HG03439 (cell line): ENCODE measurements around the gene ENTHD1.

ENCODE experiments used
- ATAC-seq: cut with Tn5 transposase; IDR thresholded peaks from one replicate; pipeline ENCODE4 v1.9.1; 2021; ENCODE audit warnings: mild to moderate bottlenecking, moderate library complexity; ENCODE audit not compliant: unreplicated experiment

Gene ENTHD1

GRCh38 chr22:39800790-39801520 is 92.6 kb downstream of the ENTHD1 start:
- no peak for ATAC-seq

- no peak for ATAC-seq
Observed at GRCh38 chr22:39797528-39798147, 95.9 kb downstream of the ENTHD1 start.

DNA sequence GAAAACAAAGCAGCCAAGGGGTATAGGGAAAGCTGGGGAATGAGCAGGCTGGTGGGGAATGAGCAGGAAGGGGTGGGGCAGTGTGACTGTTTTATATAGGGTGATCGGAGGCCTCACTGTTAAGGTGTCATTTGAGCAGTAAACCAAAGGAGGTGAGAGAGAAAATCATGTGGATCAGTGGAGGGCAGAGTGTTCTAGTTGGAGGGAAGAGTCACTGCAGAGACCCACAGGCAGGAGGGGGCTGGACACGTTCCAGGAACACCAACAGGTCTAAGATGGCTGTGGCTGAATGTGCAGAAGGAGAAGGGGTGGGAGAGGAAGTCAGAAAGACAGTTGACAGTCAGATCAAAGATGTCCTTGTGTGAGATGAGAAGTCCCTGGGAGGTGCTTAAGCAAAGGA is 103.8 kb downstream of the ENTHD1 start:
- ATAC-seq: no peak

DNA sequence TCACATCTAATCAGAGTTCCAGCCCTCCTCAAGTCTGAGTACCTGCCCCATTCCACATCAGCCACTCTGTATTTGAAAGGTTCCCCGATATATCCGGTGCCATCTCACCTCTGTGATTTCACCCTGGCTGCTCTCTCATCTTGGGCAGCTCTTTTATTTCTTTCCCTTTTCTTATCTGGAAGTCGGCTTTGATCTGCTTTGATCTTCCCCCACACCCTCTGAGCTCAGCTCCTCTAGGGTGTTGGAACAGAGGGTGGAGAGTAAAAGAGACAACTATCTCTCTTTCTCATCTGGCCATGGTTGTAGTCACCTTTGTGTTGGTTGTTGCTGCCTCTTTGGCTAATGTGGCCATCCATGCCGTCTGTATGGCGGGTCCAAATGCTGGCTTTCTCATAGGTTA is 108.3 kb downstream of the ENTHD1 start:
- no peak for ATAC-seq

DNA sequence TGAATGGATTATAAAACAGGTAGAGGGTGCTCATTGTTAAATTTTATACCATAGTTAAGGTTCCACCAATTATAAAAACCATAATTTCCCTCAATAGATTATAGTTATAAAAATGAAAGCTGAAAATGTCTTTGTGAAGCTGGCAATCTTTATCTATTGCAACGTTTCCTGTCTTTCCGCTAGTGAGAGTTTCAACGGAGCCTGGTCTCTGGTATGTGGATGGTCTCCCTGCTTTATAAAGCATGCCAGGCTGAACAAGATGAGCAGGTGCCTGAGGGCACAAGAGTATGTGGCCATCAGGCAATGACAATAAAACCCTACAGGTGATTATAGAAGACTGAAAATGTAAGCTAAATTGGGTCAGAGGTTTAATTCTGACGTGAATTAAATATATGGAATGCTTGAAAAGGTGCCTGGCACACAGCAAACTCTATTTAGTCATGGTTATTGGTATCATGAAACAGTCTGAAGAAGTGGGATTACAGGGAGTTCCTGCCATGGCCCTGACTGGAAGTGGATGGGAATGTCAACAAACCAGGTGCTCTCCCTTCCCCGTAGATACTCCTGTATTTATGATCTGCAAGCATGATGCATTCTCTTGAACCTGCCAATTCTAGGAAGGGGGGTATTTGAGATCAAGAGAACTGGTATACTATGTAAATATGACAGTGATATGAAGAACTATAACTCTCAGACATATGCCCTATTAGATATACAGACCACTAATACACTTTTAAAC is 115.7 kb downstream of the ENTHD1 start:
- ATAC-seq: no peak

DNA sequence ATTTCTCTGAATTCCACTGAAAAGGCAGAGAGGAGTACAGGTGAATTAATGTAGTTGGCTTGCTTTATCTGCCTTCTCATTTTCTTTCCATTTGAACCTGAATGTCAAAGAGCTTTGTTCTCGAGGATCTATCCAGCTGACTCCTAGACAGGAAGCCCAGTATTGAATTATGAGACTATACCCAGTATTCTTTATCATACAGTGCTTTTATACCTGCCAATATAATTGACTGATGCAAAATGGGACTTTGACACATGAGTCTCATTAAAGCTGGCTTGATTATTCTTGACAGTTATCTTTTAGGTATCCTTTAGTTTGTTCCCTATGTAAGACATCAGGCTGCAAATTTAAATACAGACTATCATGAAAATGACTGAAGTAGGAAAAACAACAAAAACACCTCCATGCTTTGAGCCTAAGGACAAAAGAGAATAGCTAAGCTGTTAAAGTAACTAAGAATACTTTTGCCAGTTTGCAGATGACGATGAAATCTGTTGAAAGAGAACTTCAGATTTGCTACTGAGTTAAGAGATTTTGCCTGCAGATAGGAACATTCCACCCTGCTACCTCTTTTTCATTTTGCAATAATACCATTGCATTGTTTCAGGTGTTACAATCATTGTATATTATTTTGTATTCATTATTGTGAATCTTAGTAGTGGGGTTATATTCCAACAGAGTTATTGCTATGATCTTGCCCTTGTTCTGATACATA is 117.1 kb downstream of the ENTHD1 start:
- ATAC-seq: no peak

DNA sequence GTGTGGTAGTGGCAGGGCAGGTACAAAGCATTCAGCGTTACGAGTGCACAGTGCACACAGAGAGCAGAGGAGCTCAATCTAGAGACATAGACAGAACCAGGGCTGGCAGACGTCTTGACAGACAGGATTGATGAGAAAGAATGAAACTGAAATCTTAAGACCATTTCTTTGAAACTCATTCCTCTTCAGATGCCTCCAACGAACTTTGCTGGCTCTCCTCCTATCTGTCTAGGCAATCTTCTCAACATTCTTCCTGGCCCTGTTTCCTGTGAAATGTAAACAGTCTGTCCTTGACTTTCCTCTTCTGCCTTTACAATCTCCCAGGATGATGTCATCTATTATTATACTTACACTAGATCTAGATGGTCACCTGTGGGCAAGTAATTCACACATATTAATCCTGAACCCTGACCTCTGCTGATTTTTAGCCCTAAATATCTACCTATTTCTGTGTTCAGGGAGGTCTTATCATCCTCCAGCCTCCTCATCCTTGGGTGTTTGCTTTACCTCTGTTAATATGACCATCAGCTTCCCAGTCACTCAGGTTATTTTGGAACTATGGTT is 119.5 kb downstream of the ENTHD1 start:
- peak; percentile 74 for ATAC-seq

DNA sequence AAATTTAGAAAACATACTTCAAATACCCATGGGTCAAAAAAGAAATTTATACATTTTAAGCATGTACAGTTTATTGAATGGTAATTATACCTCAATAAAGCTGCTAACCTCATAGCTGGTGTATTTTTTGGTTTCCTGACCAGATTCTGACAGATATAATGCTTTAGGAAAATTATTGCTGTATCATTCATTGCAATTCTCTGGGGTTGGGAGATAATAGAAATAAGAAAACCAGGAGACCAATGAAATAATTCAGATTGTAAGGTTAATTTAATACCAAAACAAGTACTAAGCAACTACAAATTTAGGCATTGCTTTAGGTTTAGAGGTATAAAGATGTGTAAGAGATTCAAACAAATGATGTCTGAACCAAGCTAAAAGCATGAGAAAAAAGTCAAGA is 120.1 kb downstream of the ENTHD1 start:
- ATAC-seq: no peak

GRCh38 chr22:39771486-39771885 is 122.1 kb downstream of the ENTHD1 start:
- ATAC-seq: no peak

GRCh38 chr22:39765661-39766060 is 127.9 kb downstream of the ENTHD1 start:
- ATAC-seq: no peak

DNA sequence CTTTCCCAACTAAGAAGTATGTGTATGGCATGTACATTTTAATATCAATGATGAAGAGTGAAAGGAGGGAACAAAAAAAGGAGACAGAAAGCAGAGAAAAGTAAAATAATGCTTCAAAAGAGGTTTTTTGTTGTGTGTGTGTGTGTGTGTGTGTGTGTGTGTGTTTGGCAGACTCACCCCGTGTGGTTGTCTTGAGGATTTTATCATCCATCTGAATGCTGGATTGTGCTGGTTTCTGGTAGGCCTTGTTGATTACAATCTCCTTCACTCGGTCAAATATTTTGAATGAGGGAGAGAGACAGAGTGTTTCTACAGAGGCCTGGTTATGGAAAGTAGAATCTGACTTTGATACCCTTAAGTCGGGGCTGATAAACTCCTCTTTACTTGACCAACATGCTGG is 128.5 kb downstream of the ENTHD1 start:
- no peak for ATAC-seq

DNA sequence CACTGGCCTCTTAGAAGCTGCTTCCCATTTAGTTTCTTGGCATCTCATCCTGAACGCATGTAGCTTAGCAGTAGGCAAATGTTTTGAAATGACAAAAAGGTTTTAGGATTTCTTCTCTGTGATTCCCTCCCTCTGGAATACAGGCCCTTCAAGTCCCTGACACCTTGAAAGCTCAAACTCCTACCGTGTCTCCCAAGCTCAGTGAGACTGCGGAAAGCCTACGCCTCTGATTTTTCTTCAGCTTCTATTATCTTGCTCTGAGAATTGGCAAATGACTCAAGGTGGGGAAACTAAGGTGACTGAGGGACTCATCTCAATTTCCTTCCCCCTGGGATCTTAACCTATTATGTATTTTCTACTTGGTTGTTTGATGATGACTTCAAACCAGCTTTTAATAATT is 130.3 kb downstream of the ENTHD1 start:
- no peak for ATAC-seq

DNA sequence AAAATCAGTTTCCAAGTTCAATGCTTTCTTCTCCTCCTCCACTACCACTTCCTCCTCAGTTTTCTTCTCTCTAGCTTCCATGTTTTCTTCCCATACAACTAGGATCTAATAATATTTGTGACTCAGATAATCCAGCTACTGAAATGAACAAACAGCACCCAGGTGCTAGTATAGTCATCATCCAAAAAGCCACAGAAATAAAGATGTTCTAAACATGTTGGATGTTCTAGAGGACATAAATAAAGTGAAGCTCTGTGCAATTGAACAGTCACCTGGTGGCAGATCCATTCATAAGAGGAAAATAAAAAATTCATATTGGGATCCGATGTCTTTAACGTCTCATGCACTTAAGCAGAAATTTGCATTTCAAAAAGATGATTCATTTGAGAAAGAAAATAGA is 142.8 kb downstream of the ENTHD1 start:
- no peak for ATAC-seq

GRCh38 chr22:39748877-39749276 is 144.7 kb downstream of the ENTHD1 start:
- no peak for ATAC-seq

DNA sequence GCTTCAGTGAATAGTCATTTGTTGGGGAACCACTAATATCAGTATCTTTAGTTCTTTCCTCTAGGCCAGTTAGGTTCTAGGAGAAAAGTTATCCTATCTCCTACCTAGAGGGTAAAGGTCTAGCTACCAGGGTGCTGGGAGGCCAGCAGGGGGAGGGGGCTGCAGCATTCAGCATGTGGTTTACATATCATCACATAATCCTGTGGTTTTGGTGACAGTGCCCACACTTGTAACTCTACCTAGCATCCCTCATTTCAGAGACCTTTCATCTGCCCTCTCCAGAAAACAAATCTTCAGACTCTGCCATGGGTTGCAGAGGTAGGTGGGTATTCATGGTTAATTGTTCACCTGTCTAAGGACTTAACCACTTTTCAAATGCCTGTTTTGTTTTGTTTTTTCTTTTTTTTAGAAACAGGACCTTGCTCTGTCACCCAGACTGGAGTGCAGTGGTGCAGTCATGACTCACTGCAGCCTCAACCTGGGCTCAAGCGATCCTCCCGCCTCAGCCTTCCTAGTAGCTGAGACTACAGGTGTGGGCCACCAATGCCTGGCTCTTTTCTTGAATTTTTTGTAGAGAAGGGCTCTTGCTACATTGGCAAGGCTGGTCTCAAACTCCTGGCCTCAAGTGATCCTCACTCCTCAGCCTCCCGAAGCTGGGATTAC is 146.8 kb downstream of the ENTHD1 start:
- ATAC-seq: no peak

DNA sequence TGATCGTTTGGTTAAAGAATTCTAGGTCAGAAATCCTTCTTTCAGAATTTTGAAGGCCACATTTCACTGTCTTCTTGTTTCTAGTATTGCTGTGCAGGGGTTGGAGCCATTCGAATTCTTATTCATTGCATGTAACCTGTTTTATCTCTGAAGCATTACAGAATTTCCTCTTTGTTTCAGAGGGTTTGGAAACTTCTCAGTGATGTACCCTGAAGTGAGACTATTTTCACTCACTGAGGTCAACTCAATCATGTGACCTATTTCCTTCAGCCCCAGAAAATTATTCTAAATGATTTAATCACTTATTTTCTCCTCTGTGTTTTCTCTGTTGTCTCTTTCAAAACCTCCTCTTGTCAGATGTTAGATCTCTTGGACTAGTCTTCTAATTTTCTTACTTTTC is 147.8 kb downstream of the ENTHD1 start:
- no peak for ATAC-seq

DNA sequence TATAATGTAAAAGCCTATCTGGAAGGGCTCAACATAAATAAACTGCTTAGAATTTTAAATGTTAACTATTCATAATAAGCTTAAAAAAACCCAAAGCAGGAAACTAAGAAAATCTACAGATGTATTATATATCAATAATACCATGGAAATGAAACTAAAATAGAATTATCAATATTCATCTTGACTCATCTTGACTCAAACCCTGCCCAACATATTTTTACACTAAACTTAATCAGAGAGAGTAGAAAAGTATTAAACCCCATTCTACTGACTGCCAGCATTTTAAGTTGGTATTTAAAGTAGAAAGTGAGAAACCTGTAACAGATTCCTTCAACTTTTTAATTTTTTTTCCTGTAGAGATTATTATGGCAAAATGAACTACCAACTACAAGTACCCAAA is 149.2 kb downstream of the ENTHD1 start:
- ATAC-seq: no peak

GRCh38 chr22:39743935-39744334 is 149.6 kb downstream of the ENTHD1 start:
- ATAC-seq: no peak

DNA sequence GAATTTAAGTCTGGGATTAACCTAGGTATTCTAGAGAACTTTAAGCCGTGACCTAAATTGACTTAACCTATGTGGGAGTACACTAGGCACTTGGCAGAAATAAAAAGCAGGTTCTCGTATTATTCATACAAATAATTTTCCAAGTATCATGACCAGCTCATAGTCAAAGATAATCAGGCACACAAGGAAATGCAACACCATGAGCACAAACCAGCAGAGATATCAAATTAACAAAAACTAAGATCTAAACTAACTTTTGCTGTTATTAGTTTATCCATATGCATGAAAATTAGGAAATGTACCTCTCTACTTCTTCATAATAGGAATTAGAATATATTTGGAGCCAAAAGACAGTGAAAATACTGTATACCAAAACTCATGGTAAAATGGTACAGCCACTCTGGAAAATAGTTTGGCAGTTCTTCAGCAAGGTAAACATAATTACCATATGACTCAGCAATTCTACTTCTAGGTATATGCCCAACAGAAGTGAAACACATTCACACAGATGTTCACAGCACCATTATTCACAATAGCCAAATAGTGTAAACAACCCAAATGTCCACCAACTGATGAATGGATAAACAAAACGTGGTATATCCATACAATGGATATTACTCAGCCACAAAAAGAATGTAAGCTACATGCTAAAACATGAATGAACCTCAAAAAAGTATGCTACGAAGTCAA is 154.1 kb downstream of the ENTHD1 start:
- ATAC-seq: no peak

DNA sequence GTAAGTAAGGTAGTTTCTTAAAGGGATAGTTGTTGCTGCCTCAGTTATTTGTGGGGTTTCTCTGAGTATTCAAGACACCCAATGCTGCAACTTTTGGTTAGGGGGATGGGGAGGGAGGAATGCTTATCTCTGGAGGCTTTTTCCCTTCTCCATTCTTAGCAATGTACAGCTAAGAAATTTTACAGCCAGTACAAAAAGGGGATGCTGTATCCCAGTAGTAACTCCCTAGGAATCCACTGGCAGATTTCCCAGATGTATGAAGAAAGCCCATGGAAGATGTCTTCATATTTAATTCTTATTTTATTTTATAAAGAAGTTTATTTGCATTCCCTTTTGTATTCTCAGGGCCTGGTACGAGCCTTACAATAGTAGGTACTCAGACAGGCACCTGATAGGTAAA is 154.8 kb downstream of the ENTHD1 start:
- ATAC-seq: no peak
